Neural cell (in vitro differentiated cells): ENCODE results near the gene BAHD1. TPM values are rescaled to one million over a fixed set of nuclear protein-coding genes. Genes with fewer than 3 reads are reported as not detected.
A peak's percentile ranks its signal among the peaks of the same experiment; 100 is the strongest.

Source experiments
- H2AFZ ChIP-seq: fragments of 200-600, 300-800 bp; sonication (generic), shearing (Covaris generic); 2 replicates; pipeline ENCODE4 v1.6.0; 2014; ENCODE audit warnings: low read depth, mild to moderate bottlenecking, antibody characterized with exemption, low read length, moderate library complexity
- H3F3A ChIP-seq: fragments of 200-600 bp; shearing (Covaris generic); 2 replicates; pipeline ENCODE4 v1.6.1; 2016; ENCODE audit warnings: mild to moderate bottlenecking, moderate library complexity, mixed read lengths, antibody characterized with exemption, low read length; ENCODE audit not compliant: insufficient read depth, poor library complexity, severe bottlenecking
- H3K27ac ChIP-seq: fragments of 200-600, 300-800 bp; sonication (generic), shearing (Covaris generic); 2 replicates; pipeline ENCODE4 v1.5.1; 2014; ENCODE audit warnings: mild to moderate bottlenecking, low read length, moderate library complexity
- H3K27me3 ChIP-seq: fragments of 300-800, 200-600 bp; sonication (generic), shearing (Covaris generic); 2 replicates; pipeline ENCODE4 v1.6.0; 2014; ENCODE audit warnings: mild to moderate bottlenecking, low read depth, low read length, moderate library complexity; ENCODE audit not compliant: insufficient read depth
- H3K36me3 ChIP-seq: fragments of 300-800, 200-600 bp; sonication (generic), shearing (Covaris generic); 2 replicates; pipeline ENCODE4 v1.5.1; 2014; ENCODE audit warnings: mild to moderate bottlenecking, antibody characterized with exemption, low read length, moderate library complexity; ENCODE audit not compliant: insufficient read depth
- H3K4me2 ChIP-seq: fragments of 300-800, 200-600 bp; sonication (generic), shearing (Covaris generic); 2 replicates; pipeline ENCODE4 v1.6.0; 2014; ENCODE audit warnings: mild to moderate bottlenecking, low read length
- H3K4me3 ChIP-seq: fragments of 300-800, 200-600 bp; sonication (generic), shearing (Covaris generic); 2 replicates; pipeline ENCODE4 v1.5.1; 2014; ENCODE audit warnings: mild to moderate bottlenecking, low read length, moderate library complexity
- H3K79me2 ChIP-seq: fragments of 200-600 bp; shearing (Covaris generic); replicated peaks from 2 replicates; pipeline ENCODE4 v1.6.0; 2014; ENCODE audit warnings: mild to moderate bottlenecking, low read length, moderate library complexity; ENCODE audit not compliant: insufficient read depth
- H3K9ac ChIP-seq: fragments of 300-800, 200-600 bp; sonication (generic), shearing (Covaris generic); 2 replicates; pipeline ENCODE4 v1.6.1; 2016; ENCODE audit warnings: mild to moderate bottlenecking, low read length, mixed read lengths
- H3K9me2 ChIP-seq: fragments of 200-600 bp; shearing (Covaris generic); 2 replicates; pipeline ENCODE4 v1.6.1; 2016; ENCODE audit warnings: mild to moderate bottlenecking, low read length, mixed read lengths; ENCODE audit not compliant: insufficient read depth
- H3K9me3 ChIP-seq: fragments of 200-600, 300-800 bp; sonication (generic), shearing (Covaris generic); 2 replicates; pipeline ENCODE4 v1.6.1; 2016; ENCODE audit warnings: mild to moderate bottlenecking, mixed run types, low read length, moderate library complexity, mixed read lengths
- H4K20me1 ChIP-seq: fragments of 200-600 bp; shearing (Covaris generic); 2 replicates; pipeline ENCODE4 v1.6.1; 2016; ENCODE audit warnings: mild to moderate bottlenecking, mixed run types; ENCODE audit not compliant: insufficient read depth
- CTCF ChIP-seq: fragments of 450-650 bp; IDR thresholded peaks from 2 replicates; pipeline ENCODE4 v1.5.1; 2014; ENCODE audit warnings: antibody characterized with exemption, mild to moderate bottlenecking, moderate library complexity; ENCODE audit not compliant: poor library complexity, severe bottlenecking
- EP300 ChIP-seq: fragments of 450-650 bp; conservative IDR thresholded peaks from 2 replicates; pipeline ENCODE4 v1.6.1; 2014; ENCODE audit warnings: antibody characterized with exemption, mild to moderate bottlenecking, moderate library complexity; ENCODE audit not compliant: poor library complexity, severe bottlenecking
- EZH2 ChIP-seq: fragments of 200-600, 300-800 bp; shearing (Covaris generic), sonication (generic); IDR thresholded peaks from 2 replicates; pipeline ENCODE4 v1.6.1; 2014; ENCODE audit warnings: antibody characterized with exemption, low read length, borderline replicate concordance, mild to moderate bottlenecking; ENCODE audit not compliant: insufficient read depth, poor library complexity, severe bottlenecking
- MXI1 ChIP-seq: fragments of 450-650 bp; conservative IDR thresholded peaks from 2 replicates; pipeline ENCODE4 v1.6.1; 2014; ENCODE audit warnings: antibody characterized with exemption, mild to moderate bottlenecking; ENCODE audit not compliant: poor library complexity, severe bottlenecking
- POLR2AphosphoS5 ChIP-seq: IDR thresholded peaks from 2 replicates; pipeline ENCODE4 v1.6.1; 2012
- RAD21 ChIP-seq: fragments of 450-650 bp; conservative IDR thresholded peaks from 2 replicates; pipeline ENCODE4 v1.6.1; 2014; ENCODE audit warnings: antibody characterized with exemption, mild to moderate bottlenecking, moderate library complexity
- REST ChIP-seq: IDR thresholded peaks from 2 replicates; pipeline ENCODE4 v1.6.1; 2012; ENCODE audit warnings: borderline replicate concordance
- SMC3 ChIP-seq: fragments of 450-650 bp; conservative IDR thresholded peaks from 2 replicates; pipeline ENCODE4 v1.6.1; 2014; ENCODE audit warnings: antibody characterized with exemption, mild to moderate bottlenecking, moderate library complexity; ENCODE audit not compliant: poor library complexity
- TAF1 ChIP-seq: IDR thresholded peaks from 2 replicates; pipeline ENCODE4 v1.6.1; 2012; ENCODE audit warnings: low read depth
- polyA plus RNA-seq: library from polyadenylated mRNA; depleted of rRNA; stranded (reverse); fragments of >200 nt; gene quantifications from 2 replicates; pipeline ENCODE4 v1.2.3, GENCODE V29; 2014

Gene BAHD1
- polyA plus RNA-seq, 1 donor from 2014 or later: 22.8 TPM

- H3K27ac ChIP-seq: no peak overlapping the region
- H3K79me2 ChIP-seq: no peaks in the 10 kb centered on the region
- H3K4me3 ChIP-seq: peak overlapping the region; percentile 43
- no peaks in the 10 kb centered on the region for H4K20me1 ChIP-seq
- no peaks in the 10 kb centered on the region for H3K9me3 ChIP-seq
- no peak overlapping the region for H2AFZ ChIP-seq
- H3K27me3 ChIP-seq: peaks cover 8% of the 10 kb centered on the region
- no peaks in the 10 kb centered on the region for H3K36me3 ChIP-seq
- H3F3A ChIP-seq: no peaks in the 10 kb centered on the region
- TF ChIP-seq POLR2AphosphoS5: no peak
- TF ChIP-seq REST: no peak
- TF ChIP-seq RAD21: no peak
- TF ChIP-seq TAF1: no peak
- no peak for TF ChIP-seq SMC3
- TF ChIP-seq CTCF: no peak
- no peak for TF ChIP-seq MXI1
- no peak for TF ChIP-seq EP300
- no peak for TF ChIP-seq EZH2
- no peaks in the 10 kb centered on the region for H3K9me2 ChIP-seq
- no peak overlapping the region for H3K4me2 ChIP-seq
- H3K9ac ChIP-seq: no peak overlapping the region
These were observed 30.5 kb downstream of the BAHD1 start for GRCh38 chr15:40471105-40471807.

- Histone ChIP-seq H3K4me2 (no peak overlapping the region), H2AFZ (no peak overlapping the region), H3K9me2 (no peaks in the 10 kb centered on the region), H3K4me3 (peak overlapping the region; percentile 43), H3K79me2 (no peaks in the 10 kb centered on the region), H3K9me3 (no peaks in the 10 kb centered on the region), H3F3A (no peaks in the 10 kb centered on the region), H3K36me3 (no peaks in the 10 kb centered on the region), H4K20me1 (no peaks in the 10 kb centered on the region), H3K27ac (no peak overlapping the region), H3K9ac (no peak overlapping the region), H3K27me3 (peaks cover 8% of the 10 kb centered on the region)
- TF ChIP-seq EZH2: no peak
- TF ChIP-seq EP300: no peak
- no peak for TF ChIP-seq MXI1
- TF ChIP-seq CTCF: no peak
These were observed 31.0 kb downstream of the BAHD1 start for GRCh38 chr15:40471808-40472150.
